Subcutaneous abdominal adipose tissue (tissue), 5 donors: ENCODE measurements around the gene SCAF8.

ENCODE experiments used
- H3K27ac ChIP-seq: one replicate; pipeline ENCODE4 v1.7.0; 2013; ENCODE audit warnings: low read depth, mild to moderate bottlenecking, inconsistent platforms, low read length, moderate library complexity
- H3K27me3 ChIP-seq, 5 donors: one replicate each; pipeline ENCODE4 v1.7.0; 2013; ENCODE audit warnings: low read length in 5 of 5, inconsistent platforms in 1 of 5; ENCODE audit not compliant: control insufficient read depth in 5 of 5, insufficient read depth in 4 of 5
- H3K36me3 ChIP-seq, 5 donors: one replicate each; pipeline ENCODE4 v1.7.0; 2013; ENCODE audit warnings: low read length in 5 of 5; ENCODE audit not compliant: control insufficient read depth in 5 of 5, insufficient read depth in 5 of 5
- H3K4me1 ChIP-seq, 5 donors: one replicate each; pipeline ENCODE4 v1.7.0; 2013; ENCODE audit warnings: low read length in 5 of 5, mild to moderate bottlenecking in 3 of 5, moderate library complexity in 1 of 5; ENCODE audit not compliant: control insufficient read depth in 5 of 5, insufficient read depth in 5 of 5
- H3K4me3 ChIP-seq, 5 donors: one replicate each; pipeline ENCODE4 v1.7.0; 2013; ENCODE audit warnings: low read length in 5 of 5, low read depth in 1 of 5
- H3K9ac ChIP-seq, 5 donors: one replicate each; pipeline ENCODE4 v1.7.0; 2013; ENCODE audit warnings: low read length in 5 of 5, mild to moderate bottlenecking in 4 of 5, moderate library complexity in 3 of 5
- H3K9me3 ChIP-seq, 5 donors: one replicate each; pipeline ENCODE4 v1.7.0; 2013; ENCODE audit warnings: low read length in 5 of 5; ENCODE audit not compliant: control insufficient read depth in 5 of 5
- donor health status: healthy.
- donor health status: healthy.
- donor health status: healthy.
- donor health status: healthy.
- donor health status: healthy.

The SCAF8 gene, protein sequence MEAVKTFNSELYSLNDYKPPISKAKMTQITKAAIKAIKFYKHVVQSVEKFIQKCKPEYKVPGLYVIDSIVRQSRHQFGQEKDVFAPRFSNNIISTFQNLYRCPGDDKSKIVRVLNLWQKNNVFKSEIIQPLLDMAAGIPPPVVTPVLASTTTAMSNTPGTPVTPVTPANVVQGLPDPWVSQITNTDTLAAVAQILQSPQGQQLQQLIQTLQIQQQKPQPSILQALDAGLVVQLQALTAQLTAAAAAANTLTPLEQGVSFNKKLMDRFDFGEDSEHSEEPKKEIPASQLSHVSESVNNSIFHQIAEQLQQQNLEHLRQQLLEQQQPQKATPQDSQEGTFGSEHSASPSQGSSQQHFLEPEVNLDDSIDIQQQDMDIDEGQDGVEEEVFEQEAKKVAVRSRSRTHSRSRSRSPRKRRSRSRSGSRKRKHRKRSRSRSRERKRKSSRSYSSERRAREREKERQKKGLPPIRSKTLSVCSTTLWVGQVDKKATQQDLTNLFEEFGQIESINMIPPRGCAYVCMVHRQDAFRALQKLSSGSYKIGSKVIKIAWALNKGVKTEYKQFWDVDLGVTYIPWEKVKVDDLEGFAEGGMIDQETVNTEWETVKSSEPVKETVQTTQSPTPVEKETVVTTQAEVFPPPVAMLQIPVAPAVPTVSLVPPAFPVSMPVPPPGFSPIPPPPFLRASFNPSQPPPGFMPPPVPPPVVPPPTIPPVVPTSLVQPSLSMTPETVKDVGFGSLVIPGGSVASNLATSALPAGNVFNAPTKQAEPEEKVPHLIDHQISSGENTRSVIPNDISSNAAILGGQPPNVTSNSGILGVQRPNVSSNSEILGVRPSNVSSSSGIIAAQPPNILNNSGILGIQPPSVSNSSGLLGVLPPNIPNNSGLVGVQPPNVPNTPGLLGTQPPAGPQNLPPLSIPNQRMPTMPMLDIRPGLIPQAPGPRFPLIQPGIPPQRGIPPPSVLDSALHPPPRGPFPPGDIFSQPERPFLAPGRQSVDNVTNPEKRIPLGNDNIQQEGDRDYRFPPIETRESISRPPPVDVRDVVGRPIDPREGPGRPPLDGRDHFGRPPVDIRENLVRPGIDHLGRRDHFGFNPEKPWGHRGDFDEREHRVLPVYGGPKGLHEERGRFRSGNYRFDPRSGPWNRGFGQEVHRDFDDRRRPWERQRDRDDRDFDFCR (N-terminal part only)

DNA sequence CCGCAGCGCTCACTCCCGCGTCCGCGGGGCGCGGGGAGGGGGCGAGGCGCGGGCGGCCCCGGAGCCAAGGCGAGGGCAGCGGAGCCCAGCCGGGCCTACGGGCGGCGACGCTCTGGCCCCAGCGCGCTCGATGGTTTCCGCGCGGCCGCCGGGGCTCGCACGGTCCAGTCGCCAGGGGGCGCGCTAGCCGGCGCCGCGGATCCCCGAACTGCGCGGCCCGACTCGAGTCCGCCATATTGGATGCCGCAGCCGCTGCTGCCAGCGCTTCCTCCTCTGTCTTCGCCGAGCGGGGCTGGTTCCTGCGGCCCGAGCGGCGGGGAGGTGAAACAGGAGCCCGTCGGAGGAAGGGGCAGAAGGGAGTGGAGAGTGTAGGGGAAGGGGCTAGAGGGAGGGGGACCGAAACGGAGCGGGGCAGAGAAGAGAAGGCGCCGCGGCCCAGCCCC is at the start of gene SCAF8:
Gene SCAF8, plus strand, starts transcription at position 234 of the 443 bp plus-strand sequence. CDS start 485 bp downstream, outside the sequence.
- Histone ChIP-seq H3K36me3 (no peaks in the 10 kb centered on the region), H3K4me1 (peaks cover 2 to 46% (median 44%) of the 10 kb centered on the region in 5 donors), H3K27ac (peak within 1 kb of the TSS; percentile 97), H3K4me3 (peak within 1 kb of the TSS; percentile 66 to 96 (median 89)), H3K27me3 (no peaks in the 10 kb centered on the region), H3K9me3 (no peaks in the 10 kb centered on the region), H3K9ac (peak within 1 kb of the TSS; percentile 58 to 96 (median 88))

DNA sequence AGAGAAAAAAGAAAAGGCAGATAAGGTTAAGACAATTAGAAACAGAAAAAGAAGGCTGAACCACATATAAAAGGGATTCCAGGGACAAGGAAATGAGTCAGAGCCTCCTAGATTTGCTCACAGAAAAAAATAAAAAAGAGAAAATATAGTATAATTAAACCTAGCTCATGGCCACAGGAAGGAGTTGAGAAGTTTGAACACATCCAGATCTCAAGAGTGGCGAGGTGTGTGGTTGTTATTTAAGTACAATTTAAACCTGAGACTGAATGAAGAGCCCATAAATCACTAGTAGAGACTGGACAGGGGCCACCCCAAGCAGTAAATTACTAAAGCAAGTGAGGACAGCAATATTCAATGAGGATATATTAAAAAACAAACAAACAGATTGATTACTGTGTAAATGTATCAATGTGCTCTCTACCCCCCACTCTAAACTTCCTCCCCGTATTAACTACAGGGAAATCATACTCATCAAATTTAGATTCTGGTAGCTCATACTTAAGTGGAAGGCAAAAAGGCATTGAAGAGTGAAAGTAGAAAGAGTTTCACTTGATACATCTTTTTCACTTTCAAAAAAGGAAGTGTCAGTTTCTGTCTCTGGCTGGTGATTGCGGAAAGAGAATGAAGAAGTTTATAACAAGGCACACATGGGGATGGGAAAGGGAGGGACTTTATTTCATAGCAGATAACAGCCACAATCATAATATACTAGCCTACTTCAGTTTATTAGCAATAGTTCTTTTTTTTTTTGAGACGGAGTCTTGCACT is 49.3 kb upstream of the SCAF8 start:
- no peaks in the 10 kb centered on the region for H3K9me3 ChIP-seq
- no peak overlapping the region for H3K9ac ChIP-seq
- H3K4me3 ChIP-seq, result no peak overlapping the region
- peaks cover 0 to 5% (median 0%) of the 10 kb centered on the region in 5 donors for H3K4me1 ChIP-seq
- H3K27me3 ChIP-seq, result no peaks in the 10 kb centered on the region
- H3K27ac ChIP-seq, result no peak overlapping the region
- H3K36me3 ChIP-seq, result no peaks in the 10 kb centered on the region

DNA sequence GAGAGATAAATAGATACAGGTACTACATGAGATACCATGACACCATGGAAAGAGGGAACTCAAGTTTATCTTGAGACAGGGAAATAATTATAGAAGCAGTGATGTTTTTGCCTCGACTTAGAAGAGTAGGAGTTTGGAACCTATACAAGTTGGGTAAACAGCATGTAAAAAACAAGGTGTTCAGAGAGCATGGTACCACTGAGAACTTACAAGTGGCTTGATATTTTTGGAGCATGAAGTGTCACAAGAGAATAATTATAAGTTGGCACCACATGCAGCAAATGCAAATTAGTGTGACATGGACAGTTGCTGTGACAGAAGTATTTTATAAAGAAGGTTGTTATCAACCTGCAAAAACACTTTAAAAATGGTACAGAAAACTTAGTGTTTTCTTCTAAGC is 47.1 kb upstream of the SCAF8 start:
- Histone ChIP-seq H3K4me1 (peaks cover 0 to 5% (median 0%) of the 10 kb centered on the region in 5 donors), H3K9me3 (no peaks in the 10 kb centered on the region), H3K27me3 (no peaks in the 10 kb centered on the region), H3K4me3 (no peak overlapping the region), H3K36me3 (no peaks in the 10 kb centered on the region), H3K9ac (no peak overlapping the region), H3K27ac (no peak overlapping the region)

DNA sequence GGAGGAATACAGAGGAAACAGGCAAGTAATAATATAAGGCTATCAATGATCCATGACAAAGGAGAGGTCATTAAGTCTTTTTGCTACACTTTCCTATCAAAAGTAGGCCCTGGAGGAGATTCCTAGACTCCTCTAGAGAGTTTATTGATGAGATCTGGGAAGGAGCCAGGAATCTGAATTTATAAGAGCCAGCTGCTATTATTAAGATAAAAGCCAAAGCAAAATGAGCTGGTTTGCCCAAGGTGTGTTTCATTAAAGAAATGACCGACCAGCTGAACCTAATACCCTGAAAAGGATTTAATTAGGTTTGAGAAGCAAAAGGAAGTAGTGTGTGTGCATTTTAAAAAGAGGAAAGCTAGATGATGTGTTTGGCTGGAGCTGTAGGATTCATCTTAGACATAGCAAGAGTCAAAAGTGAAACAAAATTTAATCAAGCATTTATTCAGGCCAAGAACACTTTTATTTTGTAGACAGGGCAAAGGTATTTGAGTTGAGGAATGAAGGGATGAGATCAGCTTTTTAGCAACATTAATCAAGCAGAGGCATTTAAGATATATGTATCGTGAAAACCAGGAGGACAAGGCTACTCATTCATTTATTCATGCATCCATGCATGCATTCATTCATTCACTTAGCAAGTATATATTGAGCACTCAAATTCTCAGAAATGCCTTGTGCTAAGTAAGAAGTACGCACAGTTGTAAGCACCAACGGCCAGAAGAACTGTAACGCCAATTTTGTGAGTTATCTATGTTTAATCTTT is 43.5 kb upstream of the SCAF8 start:
- H3K9me3 ChIP-seq, result no peaks in the 10 kb centered on the region
- no peaks in the 10 kb centered on the region for H3K4me1 ChIP-seq
- no peak overlapping the region for H3K4me3 ChIP-seq
- no peaks in the 10 kb centered on the region for H3K27me3 ChIP-seq
- H3K27ac ChIP-seq, result no peak overlapping the region
- no peaks in the 10 kb centered on the region for H3K36me3 ChIP-seq
- H3K9ac ChIP-seq, result no peak overlapping the region

DNA sequence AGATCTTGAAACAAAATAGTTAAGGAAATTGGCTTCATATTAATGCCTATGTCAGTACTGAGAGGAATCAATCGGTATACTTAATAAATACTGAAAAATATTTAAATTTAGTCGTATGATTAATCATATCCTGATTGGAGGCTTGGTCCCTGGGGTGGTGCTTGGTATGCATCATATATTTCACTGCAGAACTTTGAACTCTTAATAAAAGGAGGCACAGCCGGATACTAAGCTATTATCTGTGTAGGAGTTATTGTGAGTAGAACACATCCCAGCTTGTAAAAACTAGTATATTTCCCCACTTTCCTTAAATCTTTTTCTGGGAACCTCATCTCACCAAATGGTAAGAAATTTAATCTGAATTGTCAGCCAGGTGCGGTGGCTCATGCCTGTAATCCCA is 42.4 kb upstream of the SCAF8 start:
- H3K27me3 ChIP-seq, result no peaks in the 10 kb centered on the region
- H3K9ac ChIP-seq, result no peak overlapping the region
- H3K27ac ChIP-seq, result no peak overlapping the region
- no peak overlapping the region for H3K4me3 ChIP-seq
- no peaks in the 10 kb centered on the region for H3K4me1 ChIP-seq
- no peaks in the 10 kb centered on the region for H3K36me3 ChIP-seq
- H3K9me3 ChIP-seq, result no peaks in the 10 kb centered on the region

DNA sequence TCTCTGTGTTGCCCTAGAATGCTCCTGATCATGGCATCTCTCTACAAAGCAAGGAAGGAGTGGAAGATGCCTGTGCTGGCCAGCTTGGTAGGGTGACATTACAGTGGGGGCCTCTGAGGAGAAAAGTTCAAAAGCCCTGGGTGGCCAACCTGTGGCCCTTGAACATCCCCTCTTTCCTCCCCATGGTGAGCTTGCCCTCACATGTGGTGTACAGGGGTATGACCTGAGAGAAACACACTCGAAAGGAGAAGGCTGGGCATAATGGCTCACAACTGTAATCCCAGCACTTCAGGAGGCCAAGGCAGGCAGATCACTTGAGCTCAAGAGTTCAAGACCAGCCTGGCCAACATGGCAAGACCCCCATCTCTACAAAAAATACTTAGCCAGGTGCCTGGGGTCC is 36.6 kb upstream of the SCAF8 start:
- H3K9me3 ChIP-seq, result no peaks in the 10 kb centered on the region
- no peaks in the 10 kb centered on the region for H3K36me3 ChIP-seq
- no peaks in the 10 kb centered on the region for H3K4me1 ChIP-seq
- H3K4me3 ChIP-seq, result no peak overlapping the region
- no peaks in the 10 kb centered on the region for H3K27me3 ChIP-seq
- no peak overlapping the region for H3K27ac ChIP-seq
- no peak overlapping the region for H3K9ac ChIP-seq

DNA sequence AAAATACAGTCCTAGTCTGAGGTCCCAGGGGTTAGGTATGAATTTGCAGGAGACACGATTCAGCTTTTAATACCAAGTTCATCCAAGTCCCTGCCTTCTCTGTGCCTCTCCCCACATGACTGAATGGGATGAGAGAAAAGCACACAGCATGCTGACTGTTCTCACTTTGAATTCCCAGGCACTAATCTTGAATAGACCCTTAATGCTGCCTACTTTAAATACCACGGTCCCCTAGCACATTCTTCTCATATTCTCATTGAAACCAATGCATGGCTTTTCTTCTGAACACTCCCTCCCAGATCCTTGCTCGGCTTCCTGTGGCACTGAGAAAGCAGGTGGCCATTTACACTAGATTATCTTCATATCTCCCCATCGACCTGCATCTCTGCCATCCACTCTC is 30.1 kb upstream of the SCAF8 start:
- Histone ChIP-seq H3K4me1 (no peaks in the 10 kb centered on the region), H3K36me3 (no peaks in the 10 kb centered on the region), H3K9ac (no peak overlapping the region), H3K9me3 (no peaks in the 10 kb centered on the region), H3K27me3 (no peaks in the 10 kb centered on the region), H3K4me3 (no peak overlapping the region), H3K27ac (no peak overlapping the region)

DNA sequence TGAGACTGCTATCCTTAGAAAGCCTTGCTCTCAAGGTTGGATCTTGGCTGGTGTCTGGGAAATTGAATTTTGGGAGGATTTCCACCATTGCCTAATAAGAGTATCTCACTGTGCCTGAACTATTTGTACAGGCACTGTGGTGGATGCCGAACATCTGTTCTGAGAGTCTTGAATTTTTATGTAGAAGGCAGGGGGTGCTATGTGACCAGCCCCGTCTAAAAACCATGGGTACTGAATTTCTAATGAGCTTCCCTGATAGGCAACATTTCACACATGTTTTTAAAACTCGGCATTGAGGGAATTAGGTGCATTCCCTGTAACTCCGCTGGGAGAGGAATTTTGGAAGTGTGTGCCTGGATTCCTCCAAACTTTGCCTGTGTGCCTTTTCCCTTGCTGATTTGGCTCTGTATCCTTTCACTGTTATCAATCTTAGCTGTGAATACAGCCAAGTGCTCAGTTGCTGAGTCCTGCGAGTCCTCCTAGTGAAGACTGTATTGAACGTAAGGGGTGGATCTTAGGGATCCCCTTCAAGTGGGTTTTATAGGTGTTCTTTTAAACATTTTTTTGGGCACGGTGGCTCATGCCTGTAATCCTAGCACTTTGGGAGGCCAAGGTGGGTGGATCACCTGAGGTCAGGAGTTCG is 27.6 kb upstream of the SCAF8 start:
- Histone ChIP-seq H3K4me3 (no peak overlapping the region), H3K27me3 (no peaks in the 10 kb centered on the region), H3K4me1 (peaks cover 0 to 3% (median 0%) of the 10 kb centered on the region in 5 donors), H3K36me3 (no peaks in the 10 kb centered on the region), H3K9me3 (no peaks in the 10 kb centered on the region), H3K27ac (no peak overlapping the region), H3K9ac (no peak overlapping the region)
